Coronary artery (tissue), 2 donors: ENCODE measurements around the gene RBM47.

ENCODE experiments used
- DNase-seq: peaks from one replicate; pipeline ENCODE4 v3.0.0-alpha.2; 2017; ENCODE audit warnings: low spot score
- H3K27ac ChIP-seq, 2 donors: fragments of 200-600 bp; sonication (generic); one replicate each; pipeline ENCODE4 v1.5.1; 2016 to 2019
- H3K4me3 ChIP-seq: fragments of 200-600 bp; sonication (generic); 2 replicates; pipeline ENCODE4 v1.5.1; 2016; ENCODE audit warnings: mild to moderate bottlenecking, moderate library complexity
- CTCF ChIP-seq: fragments of 200-600 bp; sonication (generic); IDR thresholded peaks from one replicate; pipeline ENCODE4 v1.5.1; 2019; ENCODE audit warnings: antibody characterized with exemption

The RBM47 gene

GRCh38 chr4:40492691-40493090, 137.0 kb downstream of the RBM47 start:
- TF ChIP-seq CTCF = no peak
- Histone ChIP-seq H3K4me3 (no peak overlapping the region), H3K27ac (no peak overlapping the region)
- DNase-seq = no peak

- H3K27ac ChIP-seq = no peak overlapping the region
- DNase-seq = no peak
- H3K4me3 ChIP-seq = no peak overlapping the region
- TF ChIP-seq CTCF = no peak
Measured at GRCh38 chr4:40490481-40490880, 139.2 kb downstream of the RBM47 start.

GRCh38 chr4:40489961-40490360, 139.7 kb downstream of the RBM47 start:
- Histone ChIP-seq H3K27ac (no peak overlapping the region), H3K4me3 (no peak overlapping the region)
- no peak for TF ChIP-seq CTCF
- DNase-seq = no peak

GRCh38 chr4:40486534-40486933, 143.1 kb downstream of the RBM47 start:
- no peak for TF ChIP-seq CTCF
- DNase-seq = no peak
- Histone ChIP-seq H3K27ac (no peak overlapping the region), H3K4me3 (no peak overlapping the region)

DNA sequence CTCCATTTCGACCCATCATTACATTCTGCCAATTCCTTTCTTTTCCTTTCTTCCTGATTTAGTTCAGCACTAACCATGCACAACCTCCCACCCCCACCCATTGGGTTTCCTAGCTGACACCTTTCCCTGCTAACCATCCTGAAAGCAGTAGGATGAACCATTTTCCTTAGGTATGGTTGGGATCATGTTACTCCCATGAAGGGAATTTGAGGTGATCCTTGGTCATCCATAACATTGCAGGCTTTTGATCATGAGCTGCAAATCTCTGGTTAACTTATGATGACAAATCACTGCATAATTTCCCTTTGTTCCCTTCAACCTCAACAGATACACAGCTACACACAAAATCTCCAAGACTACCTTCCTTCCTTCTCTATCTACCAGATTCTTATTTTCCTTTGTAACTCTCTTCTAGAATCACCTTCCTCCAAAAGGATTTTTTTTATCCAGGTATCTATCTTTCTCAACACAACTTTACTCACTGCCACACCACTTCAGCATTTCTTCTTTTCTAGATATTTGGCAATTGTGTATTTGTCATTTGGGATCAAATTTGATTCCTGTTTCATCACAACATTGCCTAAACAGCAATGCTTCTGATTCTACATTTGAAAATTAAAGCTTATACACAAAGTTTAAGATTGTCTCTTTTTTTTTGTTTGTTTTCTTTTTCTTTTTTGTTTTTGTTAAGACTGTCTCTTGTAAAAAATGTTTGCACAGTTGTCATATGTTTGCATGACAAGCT, 145.1 kb downstream of the RBM47 start:
- Histone ChIP-seq H3K4me3 (no peak overlapping the region), H3K27ac (no peak overlapping the region)
- DNase-seq = no peak
- no peak for TF ChIP-seq CTCF

DNA sequence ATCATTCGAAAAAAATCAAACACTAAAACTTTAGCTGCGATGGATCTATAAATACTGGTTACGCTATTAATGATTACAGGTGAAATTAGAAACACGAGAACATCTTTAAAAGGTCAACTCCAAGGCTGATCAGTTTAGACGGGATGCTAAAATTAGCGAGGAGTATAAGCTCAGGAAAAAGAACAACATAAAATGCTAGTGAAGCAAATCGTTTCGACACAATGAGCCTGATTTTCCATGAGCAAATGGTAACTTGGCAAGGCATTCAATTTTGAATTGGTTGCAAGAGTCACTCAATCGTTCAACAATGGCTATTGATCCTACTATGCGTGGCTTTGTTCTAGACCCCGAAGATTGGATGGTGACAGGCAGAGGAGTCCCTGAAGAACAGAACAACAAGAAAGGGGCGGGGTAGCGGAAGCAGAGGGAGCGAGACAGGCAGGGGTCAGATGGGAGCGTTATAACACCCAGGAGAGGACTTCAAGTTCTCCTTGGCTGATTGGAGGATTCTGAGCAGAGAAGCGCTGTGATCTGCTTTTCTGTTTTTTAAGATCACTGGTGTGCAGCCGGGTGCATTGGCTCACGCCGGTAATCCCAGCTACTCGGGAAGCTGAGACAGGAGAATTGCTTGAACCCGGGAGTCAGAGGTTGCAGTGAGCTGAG, 146.5 kb downstream of the RBM47 start:
- no peak overlapping the region for H3K4me3 ChIP-seq
- H3K27ac ChIP-seq = no peak overlapping the region
- TF ChIP-seq CTCF = no peak
- DNase-seq = no peak

GRCh38 chr4:40481977-40482376, 147.7 kb downstream of the RBM47 start:
- no peak for DNase-seq
- no peak for TF ChIP-seq CTCF
- H3K27ac ChIP-seq = no peak overlapping the region
- no peak overlapping the region for H3K4me3 ChIP-seq
